NCI-H1694 treated with DMSO at 0.1 percent for 48 hours (cell line): Measurements from ENCODE around the gene DMBT1.
A peak's percentile ranks its signal among the peaks of the same experiment; 100 is the strongest.
"Not testable (repeated sequence)": the region's sequence is repeated elsewhere in the genome, so short reads cannot be mapped to it uniquely, and the experiment has no call there.

Source experiments
- DNase-seq: peaks from one replicate; lab custom pipeline; 2025; lab: John Stamatoyannopoulos, UW

The DMBT1 gene

GRCh38 chr10:122549636-122550035 is 10.9 kb upstream of the DMBT1 start:
- no peak for DNase-seq

GRCh38 chr10:122550427-122550826 is 10.1 kb upstream of the DMBT1 start:
- no peak for DNase-seq

DNA sequence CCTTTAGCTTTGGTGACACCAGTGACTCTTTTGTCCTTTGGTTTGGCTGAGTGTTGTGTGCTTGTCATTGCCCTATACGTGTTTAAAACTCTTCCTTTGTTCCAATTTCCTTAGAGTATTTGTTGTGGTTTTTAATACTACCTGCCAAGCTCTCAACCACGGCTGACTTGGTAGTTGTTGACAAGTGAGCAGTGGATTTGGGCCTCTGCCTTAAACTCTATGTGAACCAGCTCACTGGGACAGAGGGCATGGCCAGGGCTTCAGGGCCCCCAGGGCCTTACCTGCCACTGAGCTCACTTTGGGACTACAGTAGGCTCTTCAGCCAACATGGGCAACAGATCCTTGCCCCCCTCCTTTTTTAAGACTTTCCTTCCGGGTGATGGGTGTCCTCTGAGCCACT is 9.6 kb upstream of the DMBT1 start:
- no peak for DNase-seq

DNA sequence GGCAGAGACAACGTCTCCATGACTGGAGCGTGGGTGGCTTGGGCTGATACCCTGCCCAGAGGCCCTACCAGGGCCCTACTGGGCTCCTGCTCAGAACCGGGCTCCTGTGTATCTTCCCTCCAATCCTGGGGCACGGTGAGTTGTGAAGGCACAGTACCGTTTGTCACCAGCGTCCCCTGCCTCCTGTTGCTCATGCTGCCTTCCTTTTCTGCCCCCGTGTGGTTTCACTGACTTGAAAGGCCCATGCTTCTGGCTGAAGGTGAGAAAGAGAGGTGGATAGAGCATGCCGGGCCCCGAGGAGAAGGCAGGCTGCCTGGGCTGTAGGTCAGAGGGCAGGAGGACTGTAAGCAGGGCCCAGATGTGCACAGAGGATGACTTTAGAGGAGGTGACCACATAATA is 9.1 kb upstream of the DMBT1 start:
- no peak for DNase-seq

- no peak for DNase-seq
Observed at GRCh38 chr10:122553341-122553740, 7.2 kb upstream of the DMBT1 start.

DNA sequence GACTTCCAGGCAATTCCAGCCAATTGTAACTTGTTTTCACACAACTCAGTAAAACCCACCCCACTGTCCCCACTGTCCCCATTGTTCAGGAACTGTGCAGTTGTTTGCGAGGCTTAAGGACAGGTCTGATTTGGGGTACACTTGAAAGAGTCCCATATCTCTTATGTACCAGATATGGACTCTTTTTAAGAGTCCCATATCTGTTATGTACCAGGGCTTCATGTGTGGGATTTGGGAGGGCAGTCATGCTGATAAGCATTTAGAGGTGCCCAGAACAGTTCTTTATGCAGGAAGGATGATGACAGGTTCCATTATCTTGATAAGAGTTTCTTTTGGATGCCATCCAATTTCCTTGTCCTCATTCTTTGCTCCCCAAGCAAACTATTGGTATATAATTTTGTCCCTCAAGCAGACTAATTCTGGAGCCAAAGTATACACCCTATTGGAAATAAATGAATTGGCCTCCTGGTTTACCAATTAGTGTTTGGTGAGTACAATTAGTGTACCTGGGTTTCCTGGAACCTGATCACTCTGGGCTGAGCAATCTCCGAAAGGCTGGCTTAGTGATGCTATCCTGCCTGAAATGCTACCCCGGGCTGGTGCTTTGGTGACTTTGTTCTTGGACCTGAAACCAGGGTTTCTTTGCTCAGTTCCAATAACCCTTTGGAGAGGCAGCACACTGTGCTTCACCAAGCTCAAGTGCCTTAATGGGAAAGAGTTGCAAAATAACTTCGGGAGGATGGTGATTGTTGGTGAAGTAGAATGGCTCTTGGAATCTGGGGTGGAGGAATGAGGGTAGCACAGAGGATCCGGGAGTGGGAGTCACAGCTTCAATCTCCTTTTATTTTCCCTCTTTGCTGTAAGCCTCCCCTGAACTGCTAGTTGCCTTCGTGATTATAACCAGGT is 6.2 kb upstream of the DMBT1 start:
- no peak for DNase-seq

DNA sequence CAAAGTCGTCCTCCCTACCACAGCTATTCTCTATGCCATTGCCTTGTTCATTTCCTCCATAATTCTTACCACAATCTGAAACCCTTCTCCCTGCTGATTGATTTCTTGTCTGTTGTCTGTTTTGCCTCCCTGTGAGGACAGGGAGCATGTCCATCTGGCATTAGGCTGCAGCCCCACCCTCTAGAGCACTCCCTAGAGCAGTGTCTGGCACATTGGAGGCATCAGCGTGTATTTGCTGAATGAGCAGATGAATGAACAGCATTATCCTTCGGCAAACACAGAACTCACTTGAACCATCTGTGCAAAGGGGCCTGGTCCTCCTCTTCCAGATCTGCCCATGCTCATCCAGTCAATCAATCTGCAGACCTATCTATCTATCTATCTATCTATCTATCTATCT is 5.1 kb upstream of the DMBT1 start:
- DNase-seq, result peak; percentile 51

- DNase-seq, result no peak
Observed at GRCh38 chr10:122557516-122557915, 3.0 kb upstream of the DMBT1 start.

DNA sequence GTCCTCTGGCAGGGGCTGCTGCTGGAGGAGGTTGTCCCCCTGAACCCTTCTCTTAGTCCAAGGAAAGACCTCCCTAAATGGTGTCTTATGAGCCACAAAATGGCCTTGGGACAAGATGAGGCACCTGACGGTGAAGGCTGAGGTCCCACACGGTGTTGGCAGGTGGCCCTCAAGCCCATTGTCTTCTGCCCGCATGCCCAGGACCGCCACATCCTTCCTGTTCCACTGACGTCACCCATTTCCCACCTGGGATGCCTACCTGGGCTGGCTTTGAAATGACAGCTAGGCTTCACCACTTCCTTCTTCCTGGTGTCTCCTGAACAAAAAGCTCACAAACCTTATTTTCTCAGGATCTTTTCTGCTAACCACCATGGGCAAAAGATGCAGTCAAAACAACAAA is 2.1 kb upstream of the DMBT1 start:
- DNase-seq, result no peak

- no peak for DNase-seq
Observed at GRCh38 chr10:122559228-122559627, 1.3 kb upstream of the DMBT1 start.

- no peak for DNase-seq
Observed at GRCh38 chr10:122561212-122561611, 658 bp downstream of the DMBT1 start.

- no peak for DNase-seq
Observed at GRCh38 chr10:122561792-122562191, 1.2 kb downstream of the DMBT1 start.

- DNase-seq, result no peak
Observed at GRCh38 chr10:122564980-122565379, 4.4 kb downstream of the DMBT1 start.

GRCh38 chr10:122565766-122566206 is 5.2 kb downstream of the DMBT1 start:
- peak; percentile 19 for DNase-seq

DNA sequence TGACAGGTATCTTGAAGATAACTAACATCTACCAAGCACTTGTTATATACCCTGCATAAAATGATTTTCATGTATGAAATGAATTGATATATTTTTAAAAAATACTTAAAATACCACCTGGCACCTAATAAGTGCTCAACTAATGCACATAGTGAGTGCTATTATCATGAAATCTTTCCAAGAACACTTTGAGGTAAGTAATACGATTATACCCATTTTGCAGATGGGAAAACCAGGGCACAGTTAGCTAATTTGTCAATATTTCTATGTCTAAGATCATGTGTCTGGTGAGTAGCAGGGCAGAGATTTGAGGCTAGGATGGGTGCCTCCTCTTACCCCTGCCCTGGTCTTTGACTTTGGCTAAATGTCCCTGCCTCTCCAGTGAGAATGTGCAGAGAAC is 6.1 kb downstream of the DMBT1 start:
- no peak for DNase-seq

DNA sequence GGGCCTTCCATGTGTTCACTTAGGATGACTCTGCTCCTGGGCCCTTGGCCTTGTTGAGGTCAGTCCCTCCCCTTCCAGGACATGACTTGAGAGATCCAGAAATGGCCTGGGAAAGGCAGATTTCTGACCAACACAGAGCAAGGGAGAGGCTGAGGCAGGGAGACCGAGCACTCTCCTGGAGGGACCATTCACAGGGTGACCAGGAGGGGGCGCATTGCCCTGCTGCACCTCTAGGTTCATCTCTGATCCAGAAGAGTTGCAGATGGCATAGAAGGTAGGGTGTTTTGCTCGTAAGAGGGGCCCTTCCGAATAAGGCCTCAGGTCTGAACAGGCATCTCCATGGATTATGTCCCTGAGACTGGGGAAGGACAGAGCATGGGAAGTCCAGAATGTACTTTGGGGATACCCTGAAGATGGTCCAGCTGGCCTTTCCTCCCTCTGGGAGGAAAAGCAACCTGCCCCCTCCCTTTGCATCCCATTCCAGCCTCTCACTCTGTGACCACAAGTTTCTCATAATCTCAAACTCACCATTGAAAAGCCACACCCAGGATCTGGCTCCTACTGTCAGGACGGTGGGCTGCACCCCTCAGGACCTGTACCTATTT is 6.6 kb downstream of the DMBT1 start:
- no peak for DNase-seq

DNA sequence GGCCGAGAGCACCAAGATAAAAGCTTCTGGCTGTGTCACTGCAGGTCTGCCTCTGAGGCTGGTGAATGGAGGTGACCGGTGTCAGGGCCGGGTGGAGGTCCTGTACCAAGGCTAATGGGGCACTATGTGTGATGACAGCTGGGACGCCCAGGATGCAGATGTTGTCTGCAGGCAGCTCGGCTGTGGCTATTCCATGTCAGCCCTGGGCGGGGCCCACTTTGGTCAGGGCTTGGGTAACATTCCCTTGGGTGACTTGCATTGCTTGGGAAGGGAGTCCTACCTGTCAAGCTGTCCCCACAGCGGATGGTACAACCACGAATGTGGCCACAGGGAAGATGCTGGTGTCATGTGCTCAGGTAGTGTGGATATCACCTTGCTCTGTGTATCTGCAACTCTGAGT is 8.0 kb downstream of the DMBT1 start:
- DNase-seq, result no peak

DNA sequence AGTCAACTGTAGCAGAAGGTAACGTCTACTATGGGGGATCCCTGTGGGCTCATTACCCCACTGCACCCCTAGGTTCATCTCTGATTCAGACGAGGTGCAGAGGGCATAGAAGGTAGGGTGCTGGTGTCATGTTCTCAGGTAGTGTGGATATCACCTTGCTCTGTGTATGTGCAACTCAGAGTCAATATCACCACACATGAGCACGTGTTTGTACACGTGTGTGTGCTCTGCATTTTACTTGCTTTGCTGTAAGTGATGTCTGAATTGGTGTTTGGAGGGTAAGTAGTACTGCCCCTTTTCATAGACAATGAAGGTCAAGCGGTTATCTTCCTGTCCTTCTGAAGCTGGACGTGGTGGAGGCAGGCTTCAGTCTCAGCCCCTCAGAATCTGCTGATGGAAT is 10.4 kb downstream of the DMBT1 start:
- DNase-seq, result no peak

DNA sequence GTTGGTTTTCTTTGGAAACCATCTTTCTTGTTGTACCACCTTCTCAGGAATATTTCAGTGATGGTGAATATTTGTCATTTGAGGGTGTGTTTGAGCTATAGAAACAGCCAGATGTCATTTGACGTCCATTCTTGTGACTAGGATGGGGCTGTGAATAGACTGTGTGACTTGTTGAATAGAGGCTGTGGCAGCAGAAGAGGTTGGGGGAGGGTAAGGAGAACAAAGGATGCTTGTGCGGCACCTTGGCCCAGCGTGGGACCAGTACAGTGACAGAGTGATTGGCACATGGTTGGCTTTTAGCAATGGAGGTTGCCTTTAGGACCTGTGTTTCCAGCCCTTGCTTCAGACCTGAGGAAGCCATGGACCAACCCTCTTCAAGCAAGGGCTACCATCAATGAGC is 11.3 kb downstream of the DMBT1 start:
- no peak for DNase-seq

DNA sequence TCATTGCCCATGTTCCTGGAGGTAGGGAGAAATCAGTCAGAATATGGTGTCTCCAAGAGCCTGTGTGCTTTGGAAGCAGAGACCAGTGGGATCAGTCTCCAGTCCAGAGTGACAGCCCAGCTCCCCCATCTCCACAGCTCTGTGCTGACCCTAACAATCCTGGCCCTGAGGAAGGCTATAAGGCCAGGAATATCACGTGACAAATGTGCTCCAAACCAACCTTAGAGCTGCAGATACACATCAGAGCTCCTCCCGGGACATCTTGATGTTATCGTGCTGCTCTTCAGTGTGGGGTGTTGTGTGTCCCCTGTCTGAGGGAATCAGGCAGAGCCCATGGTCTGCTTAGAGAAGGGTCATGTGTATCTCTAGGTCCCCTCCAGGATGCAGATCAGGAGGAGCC is 15.2 kb downstream of the DMBT1 start:
- DNase-seq, result no peak

- no peak for DNase-seq
Observed at GRCh38 chr10:122576291-122576690, 15.7 kb downstream of the DMBT1 start.

DNA sequence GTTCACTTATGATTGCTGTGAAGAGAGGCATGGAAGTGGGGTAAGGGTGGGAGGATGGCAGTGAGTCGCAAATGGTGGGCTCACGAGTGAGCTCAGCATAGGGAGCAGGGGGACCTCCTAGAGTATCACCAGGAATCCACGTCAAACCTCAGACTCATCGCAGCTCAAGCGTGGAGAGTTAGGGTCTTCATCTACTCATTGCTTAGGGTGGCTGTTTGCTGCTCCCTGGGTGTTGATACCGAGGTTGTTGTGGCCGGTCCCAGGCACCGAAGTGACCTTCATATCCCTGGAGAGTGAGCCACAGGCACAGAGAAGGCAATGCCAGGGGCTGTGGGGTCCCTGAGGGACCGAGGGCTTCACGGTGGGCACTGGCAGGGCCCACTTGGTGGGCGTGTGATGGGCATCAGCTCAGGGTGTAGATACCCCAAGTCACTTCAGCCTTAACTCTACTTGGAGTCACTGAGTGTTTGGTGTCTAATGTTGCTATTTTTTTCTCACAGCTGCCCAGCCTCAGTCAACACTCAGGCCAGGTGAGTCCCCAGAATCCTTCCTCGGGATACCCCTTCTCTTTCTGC is 16.8 kb downstream of the DMBT1 start:
- DNase-seq, result no peak

DNA sequence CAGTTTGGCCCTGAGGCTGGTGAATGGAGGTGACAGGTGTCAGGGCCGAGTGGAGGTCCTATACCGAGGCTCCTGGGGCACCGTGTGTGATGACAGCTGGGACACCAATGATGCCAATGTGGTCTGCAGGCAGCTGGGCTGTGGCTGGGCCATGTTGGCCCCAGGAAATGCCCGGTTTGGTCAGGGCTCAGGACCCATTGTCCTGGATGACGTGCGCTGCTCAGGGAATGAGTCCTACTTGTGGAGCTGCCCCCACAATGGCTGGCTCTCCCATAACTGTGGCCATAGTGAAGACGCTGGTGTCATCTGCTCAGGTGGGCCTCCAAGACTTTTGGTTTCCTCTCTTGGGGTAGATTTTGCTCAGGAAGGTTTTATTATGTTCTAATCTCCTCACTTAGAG is 25.5 kb downstream of the DMBT1 start:
- DNase-seq, result not testable (repeated sequence)
